Measurements from ENCODE around the gene LAYN. TPM values are rescaled to one million over a fixed set of nuclear protein-coding genes. Genes with fewer than 3 reads are reported as not detected.
A peak's percentile ranks its signal among the peaks of the same experiment; 100 is the strongest.

LAYN gene
- total and polyA plus RNA-seq, 9 of the 15 experiments (the other 6 are each of a cell fraction or from before 2014, with no cell fraction given) = not detected

DNA sequence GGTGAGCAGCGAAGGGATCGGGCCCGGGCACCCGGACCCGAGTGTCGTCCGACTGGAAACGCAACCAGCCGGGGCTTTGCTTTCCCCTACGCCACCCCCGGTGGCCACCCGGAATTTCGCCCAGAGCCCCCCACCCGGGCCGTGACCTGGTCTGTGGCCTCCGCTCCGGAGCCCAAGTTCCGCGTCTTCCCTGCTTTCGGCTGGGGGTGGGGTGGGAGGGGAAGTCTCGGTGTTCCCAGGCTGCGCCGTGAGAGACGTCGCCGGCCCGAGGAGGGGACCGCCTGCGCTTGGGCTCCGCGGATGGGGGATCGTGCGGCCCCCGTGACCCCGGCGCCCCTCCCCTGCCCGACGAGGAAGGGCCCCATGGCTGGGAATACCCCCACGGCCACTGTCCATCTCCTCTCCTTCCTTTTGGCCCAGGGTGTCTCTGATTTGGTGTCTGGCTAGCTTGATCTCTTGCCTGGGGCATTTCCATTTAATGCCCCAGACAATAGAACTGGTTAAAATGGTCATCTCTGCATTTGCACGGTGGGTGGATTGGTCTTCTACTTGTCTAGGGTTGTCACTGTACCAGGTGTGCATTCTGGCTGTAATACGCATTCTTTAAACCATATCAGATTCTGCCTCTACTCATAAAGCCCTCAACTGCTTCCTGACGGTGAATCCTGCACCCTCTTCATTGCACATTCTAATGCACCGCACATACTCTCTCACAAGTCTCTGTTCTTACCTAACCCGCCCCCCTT, 62.5 kb downstream of the LAYN start (continued):
- TF ChIP-seq, protein P1, sequence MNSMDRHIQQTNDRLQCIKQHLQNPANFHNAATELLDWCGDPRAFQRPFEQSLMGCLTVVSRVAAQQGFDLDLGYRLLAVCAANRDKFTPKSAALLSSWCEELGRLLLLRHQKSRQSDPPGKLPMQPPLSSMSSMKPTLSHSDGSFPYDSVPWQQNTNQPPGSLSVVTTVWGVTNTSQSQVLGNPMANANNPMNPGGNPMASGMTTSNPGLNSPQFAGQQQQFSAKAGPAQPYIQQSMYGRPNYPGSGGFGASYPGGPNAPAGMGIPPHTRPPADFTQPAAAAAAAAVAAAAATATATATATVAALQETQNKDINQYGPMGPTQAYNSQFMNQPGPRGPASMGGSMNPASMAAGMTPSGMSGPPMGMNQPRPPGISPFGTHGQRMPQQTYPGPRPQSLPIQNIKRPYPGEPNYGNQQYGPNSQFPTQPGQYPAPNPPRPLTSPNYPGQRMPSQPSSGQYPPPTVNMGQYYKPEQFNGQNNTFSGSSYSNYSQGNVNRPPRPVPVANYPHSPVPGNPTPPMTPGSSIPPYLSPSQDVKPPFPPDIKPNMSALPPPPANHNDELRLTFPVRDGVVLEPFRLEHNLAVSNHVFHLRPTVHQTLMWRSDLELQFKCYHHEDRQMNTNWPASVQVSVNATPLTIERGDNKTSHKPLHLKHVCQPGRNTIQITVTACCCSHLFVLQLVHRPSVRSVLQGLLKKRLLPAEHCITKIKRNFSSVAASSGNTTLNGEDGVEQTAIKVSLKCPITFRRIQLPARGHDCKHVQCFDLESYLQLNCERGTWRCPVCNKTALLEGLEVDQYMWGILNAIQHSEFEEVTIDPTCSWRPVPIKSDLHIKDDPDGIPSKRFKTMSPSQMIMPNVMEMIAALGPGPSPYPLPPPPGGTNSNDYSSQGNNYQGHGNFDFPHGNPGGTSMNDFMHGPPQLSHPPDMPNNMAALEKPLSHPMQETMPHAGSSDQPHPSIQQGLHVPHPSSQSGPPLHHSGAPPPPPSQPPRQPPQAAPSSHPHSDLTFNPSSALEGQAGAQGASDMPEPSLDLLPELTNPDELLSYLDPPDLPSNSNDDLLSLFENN (IDR thresholded peaks at IDR 0.05; ENCODE audit: low read depth in 2 of 2, low read length in 2 of 2) = no peak
- TF ChIP-seq TEAD1 (CRISPR knock-in tag; IDR thresholded peaks at IDR 0.05) = no peak
- TF ChIP-seq KLF13 (tag; IDR thresholded peaks at IDR 0.05; ENCODE audit: borderline replicate concordance, low read depth) = no peak
- TF ChIP-seq, protein P2, sequence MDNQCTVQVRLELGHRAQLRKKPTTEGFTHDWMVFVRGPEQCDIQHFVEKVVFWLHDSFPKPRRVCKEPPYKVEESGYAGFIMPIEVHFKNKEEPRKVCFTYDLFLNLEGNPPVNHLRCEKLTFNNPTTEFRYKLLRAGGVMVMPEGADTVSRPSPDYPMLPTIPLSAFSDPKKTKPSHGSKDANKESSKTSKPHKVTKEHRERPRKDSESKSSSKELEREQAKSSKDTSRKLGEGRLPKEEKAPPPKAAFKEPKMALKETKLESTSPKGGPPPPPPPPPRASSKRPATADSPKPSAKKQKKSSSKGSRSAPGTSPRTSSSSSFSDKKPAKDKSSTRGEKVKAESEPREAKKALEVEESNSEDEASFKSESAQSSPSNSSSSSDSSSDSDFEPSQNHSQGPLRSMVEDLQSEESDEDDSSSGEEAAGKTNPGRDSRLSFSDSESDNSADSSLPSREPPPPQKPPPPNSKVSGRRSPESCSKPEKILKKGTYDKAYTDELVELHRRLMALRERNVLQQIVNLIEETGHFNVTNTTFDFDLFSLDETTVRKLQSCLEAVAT (IDR thresholded peaks at IDR 0.05) = no peak
- no peak for TF ChIP-seq POU5F1 (IDR thresholded peaks at IDR 0.05; ENCODE audit: borderline replicate concordance, low read depth, low read length, partially characterized antibody)
- no peak for TF ChIP-seq U2AF1 (optimal IDR thresholded peaks at IDR 0.05; ENCODE audit: low read depth, low read length)
- no peak for TF ChIP-seq ZNF77 (CRISPR knock-in tag; IDR thresholded peaks at IDR 0.05)
- TF ChIP-seq GABPA (tag; conservative IDR thresholded peaks at IDR 0.05; ENCODE audit: low read depth) = no peak
- TF ChIP-seq ZNF184 (CRISPR knock-in tag; IDR thresholded peaks at IDR 0.05) = no peak
- TF ChIP-seq, protein P3, sequence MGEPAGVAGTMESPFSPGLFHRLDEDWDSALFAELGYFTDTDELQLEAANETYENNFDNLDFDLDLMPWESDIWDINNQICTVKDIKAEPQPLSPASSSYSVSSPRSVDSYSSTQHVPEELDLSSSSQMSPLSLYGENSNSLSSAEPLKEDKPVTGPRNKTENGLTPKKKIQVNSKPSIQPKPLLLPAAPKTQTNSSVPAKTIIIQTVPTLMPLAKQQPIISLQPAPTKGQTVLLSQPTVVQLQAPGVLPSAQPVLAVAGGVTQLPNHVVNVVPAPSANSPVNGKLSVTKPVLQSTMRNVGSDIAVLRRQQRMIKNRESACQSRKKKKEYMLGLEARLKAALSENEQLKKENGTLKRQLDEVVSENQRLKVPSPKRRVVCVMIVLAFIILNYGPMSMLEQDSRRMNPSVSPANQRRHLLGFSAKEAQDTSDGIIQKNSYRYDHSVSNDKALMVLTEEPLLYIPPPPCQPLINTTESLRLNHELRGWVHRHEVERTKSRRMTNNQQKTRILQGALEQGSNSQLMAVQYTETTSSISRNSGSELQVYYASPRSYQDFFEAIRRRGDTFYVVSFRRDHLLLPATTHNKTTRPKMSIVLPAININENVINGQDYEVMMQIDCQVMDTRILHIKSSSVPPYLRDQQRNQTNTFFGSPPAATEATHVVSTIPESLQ (CRISPR knock-in tag; IDR thresholded peaks at IDR 0.05) = no peak
- no peak for TF ChIP-seq ZNF41 (CRISPR knock-in tag; conservative IDR thresholded peaks at IDR 0.05)
- no peak for TF ChIP-seq SMARCE1 (IDR thresholded peaks at IDR 0.05)
- no peak for TF ChIP-seq FOS (IDR thresholded peaks at IDR 0.05; ENCODE audit: extremely low read depth, insufficient read length)
- no peak for TF ChIP-seq POLR3A (IDR thresholded peaks at IDR 0.05; ENCODE audit: borderline replicate concordance, extremely low read depth, insufficient read depth, insufficient read length)
- no peak for TF ChIP-seq ZNF274 (IDR thresholded peaks at IDR 0.05; ENCODE audit: borderline replicate concordance, low read depth, low read length)
- TF ChIP-seq, protein P4, sequence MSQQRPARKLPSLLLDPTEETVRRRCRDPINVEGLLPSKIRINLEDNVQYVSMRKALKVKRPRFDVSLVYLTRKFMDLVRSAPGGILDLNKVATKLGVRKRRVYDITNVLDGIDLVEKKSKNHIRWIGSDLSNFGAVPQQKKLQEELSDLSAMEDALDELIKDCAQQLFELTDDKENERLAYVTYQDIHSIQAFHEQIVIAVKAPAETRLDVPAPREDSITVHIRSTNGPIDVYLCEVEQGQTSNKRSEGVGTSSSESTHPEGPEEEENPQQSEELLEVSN (IDR thresholded peaks at IDR 0.05; ENCODE audit: borderline replicate concordance in 1 of 2, extremely low read depth in 1 of 2, insufficient read depth in 1 of 2, insufficient read length in 1 of 2, low read depth in 1 of 2, low read length in 1 of 2, poor library complexity in 1 of 2, severe bottlenecking in 1 of 2) = peak in 1 of 2 experiments; percentile 68
- no peak for TF ChIP-seq TAF1 (IDR thresholded peaks at IDR 0.05; ENCODE audit: control insufficient read depth, extremely low read depth, insufficient read depth, low read length, severe bottlenecking)
- TF ChIP-seq HNRNPL (IDR thresholded peaks at IDR 0.05; ENCODE audit: low read depth, low read length) = no peak
- no peak for TF ChIP-seq ZC3H11A (IDR thresholded peaks at IDR 0.05; ENCODE audit: low read depth, low read length)

Measured in K562 (cell line).